Measurements from ENCODE around the gene LMO2. TPM values are rescaled to one million over a fixed set of nuclear protein-coding genes. Genes with fewer than 3 reads are reported as not detected.

The LMO2 gene
- total and polyA plus RNA-seq, 2 donors (not counting 1 experiment from before 2014, with no cell fraction given) = 6.2 to 10.7 TPM

DNA sequence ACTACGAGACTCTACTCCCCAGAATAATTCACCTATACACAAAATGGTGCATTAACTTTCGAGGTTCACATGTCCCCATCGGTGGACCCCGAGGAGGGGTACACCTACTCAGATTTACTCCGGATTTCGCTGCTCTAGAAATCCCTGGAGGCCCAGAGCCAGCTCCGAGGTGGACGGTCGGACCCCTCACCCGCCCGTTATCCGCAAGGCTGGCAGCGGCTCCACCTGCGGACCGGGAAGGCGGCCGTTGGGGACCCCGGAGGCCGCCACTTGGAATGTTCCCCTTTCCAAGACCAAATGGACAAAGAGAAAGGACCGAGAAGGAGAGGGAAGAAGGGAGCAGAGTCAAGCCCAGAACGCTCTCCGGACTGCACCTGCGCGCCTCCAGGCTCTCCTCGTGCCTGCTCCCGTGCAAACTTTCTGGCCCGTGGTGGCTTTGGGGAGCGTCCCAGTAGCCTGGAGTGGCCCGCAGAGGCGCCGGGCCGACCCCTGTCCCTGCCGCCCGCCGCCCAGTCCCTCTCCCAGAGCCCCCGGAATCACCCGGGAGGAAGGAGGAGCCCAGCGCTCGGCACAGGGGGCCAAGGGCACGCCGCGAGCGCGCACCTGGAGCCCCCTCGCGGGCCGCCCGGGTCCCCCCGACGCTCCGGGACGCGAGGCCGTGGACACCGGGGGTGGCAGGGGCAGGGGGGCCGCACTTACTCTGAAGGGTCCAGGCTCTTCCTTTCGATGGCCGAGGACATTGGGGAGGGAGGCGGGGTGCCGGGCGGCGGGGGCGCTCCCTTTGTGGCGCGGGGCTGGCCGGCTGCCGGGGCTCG, 23.0 kb downstream of the LMO2 start:
- Histone ChIP-seq H2AFZ (ENCODE audit: insufficient read depth, low read depth, low read length, poor library complexity, severe bottlenecking) (peak overlapping the region; percentile 88), H3K79me2 (ENCODE audit: control insufficient read depth, insufficient read depth, low read length) (peaks cover 7% of the 10 kb centered on the region), H3K9me3 (ENCODE audit: control extremely low read depth in 1 of 3, control insufficient read depth in 2 of 3, insufficient read depth in 1 of 3, low read length in 2 of 3) (no peaks in the 10 kb centered on the region), H3K36me3 (replicated peaks in 1 of 2; ENCODE audit: control extremely low read depth in 1 of 2, control insufficient read depth in 1 of 2, extremely low read depth in 1 of 2, insufficient read depth in 2 of 2, low read length in 1 of 2) (peaks cover 0 to under 1% of the 10 kb centered on the region in 2 experiments), H3K4me2 (replicated peaks; ENCODE audit: low read depth, low read length, poor library complexity, severe bottlenecking) (peak overlapping the region; percentile 97), H3K4me1 (ENCODE audit: control insufficient read depth in 2 of 2, insufficient read depth in 2 of 2, low read length in 2 of 2) (peaks cover 26 to 30% of the 10 kb centered on the region in 2 donors), H3K9ac (ENCODE audit: low read length) (peak overlapping the region; percentile 80), H3K27me3 (replicated peaks in 1 of 4; ENCODE audit: control extremely low read depth in 1 of 4, control insufficient read depth in 3 of 4, insufficient read depth in 4 of 4, low read length in 3 of 4) (peaks cover 0 to 7% (median 0%) of the 10 kb centered on the region in 4 experiments), H3K4me3 (ENCODE audit: control extremely low read depth in 1 of 5, extremely low read depth in 1 of 5, insufficient read depth in 1 of 5, low read depth in 2 of 5, low read length in 4 of 5) (peak overlapping the region; percentile 64 to 86 (median 70)), H3K27ac (ENCODE audit: low read length in 2 of 2) (peak overlapping the region in 1 of 2 donors; percentile 65), H4K20me1 (ENCODE audit: control insufficient read depth, insufficient read depth, low read length, poor library complexity, severe bottlenecking) (no peaks in the 10 kb centered on the region)
- Mint-ChIP-seq H3K27ac (peak overlapping the region; percentile 23), H3K4me3 (peak overlapping the region; percentile 82), H3K4me1 (peaks cover 32% of the 10 kb centered on the region), H3K9me3 (ENCODE audit: insufficient read depth) (no peaks in the 10 kb centered on the region), H3K27me3 (peaks cover 3% of the 10 kb centered on the region)
- CTCF ChIA-PET = interaction anchor here (0.5 to 4.0 kb wide), 11 partner anchors 10 to 193 kb away, joined by 3 to 41 read pairs (median 7); partner anchors contain the start of gene LMO2
- intact Hi-C loops (cut with micrococcal nuclease) = loop anchor here (5.0 kb wide), 2 partner anchors 53 to 183 kb away; partner anchors contain the start of gene CAPRIN1
- no peak for TF ChIP-seq CTCF (IDR thresholded peaks at IDR 0.05)
- no peak for TF ChIP-seq EZH2 (IDR thresholded peaks at IDR 0.05; ENCODE audit: borderline replicate concordance, insufficient read depth, low read depth, low read length, poor library complexity, severe bottlenecking)
- 0% methylated on average over 50 of the region's 68 CpGs for WGBS (ENCODE audit: insufficient coverage)
- peak; percentile 8 for ATAC-seq (ENCODE audit: low read depth)
- DNase-seq = peak; percentile 41
- POLR2A ChIA-PET = interaction anchor here (1.1 to 2.1 kb wide), 3 partner anchors 24 to 102 kb away, joined by 4 to 11 read pairs (median 5); no protein-coding TSS in a partner anchor
